Astrocyte of the cerebellum (primary cell): ENCODE measurements around the gene JAKMIP1.

ENCODE experiments used
- DNase-seq: peaks from one replicate; pipeline ENCODE4 v3.0.0-alpha.2; 2011; ENCODE audit warnings: low read depth
- H3K4me3 ChIP-seq: 2 replicates; pipeline ENCODE4 v1.5.1; 2011; ENCODE audit warnings: mild to moderate bottlenecking, low read depth, low read length, moderate library complexity
- CTCF ChIP-seq: IDR thresholded peaks from 2 replicates; pipeline ENCODE4 v1.5.1; 2012; ENCODE audit warnings: low read length, low read depth, moderate library complexity, mild to moderate bottlenecking; ENCODE audit errors: missing control alignments
- in situ Hi-C: cut with HindIII; loops from 2 replicates; pipeline ENCODE4 v1.10.0; 2017; ENCODE audit warnings: low sequenced_read_pairs

JAKMIP1 gene

GRCh38 chr4:6208416-6208815 lies 8.1 kb upstream of the JAKMIP1 start:
- in situ Hi-C loops = no loop called here
- no peak for DNase-seq
- no peak for TF ChIP-seq CTCF
- no peak overlapping the region for H3K4me3 ChIP-seq

- no peak for DNase-seq
- no peak for TF ChIP-seq CTCF
- H3K4me3 ChIP-seq = no peak overlapping the region
- in situ Hi-C loops = no loop called here
These were observed 7.3 kb upstream of the JAKMIP1 start for GRCh38 chr4:6207602-6208001.

GRCh38 chr4:6206771-6207290 lies 6.5 kb upstream of the JAKMIP1 start:
- no peak overlapping the region for H3K4me3 ChIP-seq
- TF ChIP-seq CTCF = no peak
- in situ Hi-C loops = no loop called here
- DNase-seq = no peak

- in situ Hi-C loops = no loop called here
- DNase-seq = no peak
- H3K4me3 ChIP-seq = no peak overlapping the region
- TF ChIP-seq CTCF = no peak
These were observed 5.6 kb upstream of the JAKMIP1 start for GRCh38 chr4:6205973-6206372.

GRCh38 chr4:6205567-6205931 lies 5.2 kb upstream of the JAKMIP1 start:
- TF ChIP-seq CTCF = no peak
- no peak overlapping the region for H3K4me3 ChIP-seq
- in situ Hi-C loops = no loop called here
- DNase-seq = no peak

- no peak for TF ChIP-seq CTCF
- in situ Hi-C loops = no loop called here
- H3K4me3 ChIP-seq = no peak overlapping the region
- DNase-seq = no peak
These were observed 4.7 kb upstream of the JAKMIP1 start for GRCh38 chr4:6204871-6205566.

- DNase-seq = no peak
- no peak for TF ChIP-seq CTCF
- in situ Hi-C loops = no loop called here
- no peak overlapping the region for H3K4me3 ChIP-seq
These were observed 3.7 kb upstream of the JAKMIP1 start for GRCh38 chr4:6204098-6204497.
